NCI-H1694 (cell line): ENCODE measurements around the gene MPG.

Experiments
- DNase-seq: peaks from one replicate; lab custom pipeline; 2025; lab: John Stamatoyannopoulos, UW

Gene MPG

DNA sequence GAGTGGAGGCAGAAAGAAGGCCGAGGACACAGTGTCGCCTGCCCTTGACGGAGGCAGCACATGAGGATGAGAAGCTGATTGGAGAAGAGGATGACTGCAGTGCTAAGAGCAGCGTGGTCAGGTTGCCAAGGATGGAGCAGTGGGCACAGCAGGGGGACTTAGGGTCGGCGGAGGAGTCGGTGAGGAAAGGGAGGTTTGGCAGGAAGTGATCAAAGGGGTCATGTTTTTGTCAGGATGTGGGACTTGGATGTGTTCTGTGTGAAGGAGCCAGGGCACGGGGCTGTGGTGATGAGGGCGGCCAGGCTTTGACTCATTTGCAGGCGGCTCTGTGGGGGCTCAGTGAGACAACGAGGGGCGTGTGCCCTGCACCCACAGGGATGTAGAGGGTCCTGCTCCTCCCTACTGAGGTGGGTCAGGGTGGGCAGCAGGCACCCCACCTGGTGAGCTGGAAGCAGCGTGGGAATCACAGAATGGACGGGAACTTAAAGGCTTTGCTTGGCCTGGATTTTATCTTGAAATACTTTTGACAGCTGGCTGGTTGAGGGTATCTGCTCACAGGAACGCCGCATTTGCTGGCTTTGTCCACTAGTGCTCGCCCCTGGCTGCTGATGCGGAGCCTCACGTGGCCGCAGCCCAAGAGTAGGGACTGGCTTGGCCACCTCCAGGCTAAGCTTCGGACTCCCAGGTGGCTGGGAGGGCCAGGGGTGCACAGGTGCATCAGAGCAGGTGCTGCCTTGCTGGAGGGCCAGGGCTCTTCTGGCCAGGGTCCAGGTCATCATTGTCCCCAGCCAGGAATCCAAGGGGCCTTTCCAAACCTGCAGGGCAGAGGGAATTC, 6.0 kb downstream of the MPG start:
- DNase-seq = no peak

GRCh38 chr16:84718-85406, 6.8 kb downstream of the MPG start:
- DNase-seq = no peak

DNA sequence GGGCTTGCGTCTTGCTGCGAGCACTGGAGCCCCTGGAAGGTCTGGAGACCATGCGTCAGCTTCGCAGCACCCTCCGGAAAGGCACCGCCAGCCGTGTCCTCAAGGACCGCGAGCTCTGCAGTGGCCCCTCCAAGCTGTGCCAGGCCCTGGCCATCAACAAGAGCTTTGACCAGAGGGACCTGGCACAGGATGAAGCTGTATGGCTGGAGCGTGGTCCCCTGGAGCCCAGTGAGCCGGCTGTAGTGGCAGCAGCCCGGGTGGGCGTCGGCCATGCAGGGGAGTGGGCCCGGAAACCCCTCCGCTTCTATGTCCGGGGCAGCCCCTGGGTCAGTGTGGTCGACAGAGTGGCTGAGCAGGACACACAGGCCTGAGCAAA, 7.4 kb downstream of the MPG start:
- DNase-seq = no peak

DNA sequence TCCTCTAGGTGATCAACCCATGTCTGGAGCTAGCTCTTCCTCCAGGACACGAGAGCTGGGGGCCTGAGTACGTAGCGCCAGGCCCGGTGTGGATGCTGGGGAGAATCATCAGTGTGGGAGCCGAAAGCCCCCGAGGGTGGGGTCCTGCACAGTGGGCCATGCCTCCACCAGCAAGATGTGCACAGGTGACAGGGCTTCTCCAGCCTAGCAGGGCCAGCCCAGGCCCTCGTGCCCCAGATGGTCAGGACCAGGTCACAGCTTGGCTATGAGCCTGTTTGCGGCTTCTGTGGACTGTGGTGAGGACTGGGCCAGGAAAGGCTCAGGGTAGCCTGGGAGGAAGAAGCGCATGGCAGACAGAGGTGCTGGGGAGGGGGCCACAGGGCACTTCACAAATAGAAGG, 7.8 kb downstream of the MPG start:
- no peak for DNase-seq

DNA sequence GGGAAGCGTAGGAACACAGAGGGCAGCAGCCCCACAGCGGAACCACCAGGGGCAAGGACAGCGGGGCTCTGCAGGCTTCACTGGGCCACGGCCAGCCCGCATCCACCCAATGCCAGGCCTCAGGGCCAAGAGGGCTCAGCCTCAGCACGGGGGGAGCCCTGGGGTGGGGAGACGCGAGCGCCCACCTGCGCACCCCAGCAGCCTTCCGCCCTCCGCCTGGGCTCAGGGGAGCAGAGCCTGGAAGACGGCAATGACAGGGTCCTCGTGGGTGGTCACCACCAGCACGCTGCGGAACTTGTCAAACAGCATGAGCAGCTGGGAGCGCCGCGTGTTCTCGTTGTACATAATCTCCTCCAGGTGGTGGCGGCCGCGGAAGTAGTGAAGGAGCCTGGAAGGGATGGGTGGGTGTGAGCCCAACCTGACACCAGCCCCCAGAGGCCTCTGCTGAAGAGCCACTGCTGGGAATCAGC, 8.5 kb downstream of the MPG start:
- DNase-seq = no peak

DNA sequence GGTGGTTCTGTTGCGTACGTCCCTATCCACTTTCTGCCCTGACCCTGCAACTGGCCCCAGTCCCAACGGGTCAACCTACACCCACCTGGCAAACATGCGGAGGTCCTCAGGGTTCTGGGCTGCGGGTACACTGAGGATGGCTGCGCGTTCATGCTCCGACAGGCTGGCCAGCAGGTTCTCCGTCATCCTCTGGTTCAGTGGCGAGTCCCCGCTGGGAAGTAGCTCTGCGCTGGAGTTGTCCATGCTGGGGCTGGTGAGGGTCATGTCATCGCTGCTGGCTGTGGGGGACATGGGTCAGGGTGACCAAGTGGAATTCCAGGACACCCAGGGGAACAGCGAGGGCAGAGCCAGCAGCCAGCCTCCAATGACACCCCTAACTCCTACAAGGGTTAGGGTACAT, 10.6 kb downstream of the MPG start:
- no peak for DNase-seq

DNA sequence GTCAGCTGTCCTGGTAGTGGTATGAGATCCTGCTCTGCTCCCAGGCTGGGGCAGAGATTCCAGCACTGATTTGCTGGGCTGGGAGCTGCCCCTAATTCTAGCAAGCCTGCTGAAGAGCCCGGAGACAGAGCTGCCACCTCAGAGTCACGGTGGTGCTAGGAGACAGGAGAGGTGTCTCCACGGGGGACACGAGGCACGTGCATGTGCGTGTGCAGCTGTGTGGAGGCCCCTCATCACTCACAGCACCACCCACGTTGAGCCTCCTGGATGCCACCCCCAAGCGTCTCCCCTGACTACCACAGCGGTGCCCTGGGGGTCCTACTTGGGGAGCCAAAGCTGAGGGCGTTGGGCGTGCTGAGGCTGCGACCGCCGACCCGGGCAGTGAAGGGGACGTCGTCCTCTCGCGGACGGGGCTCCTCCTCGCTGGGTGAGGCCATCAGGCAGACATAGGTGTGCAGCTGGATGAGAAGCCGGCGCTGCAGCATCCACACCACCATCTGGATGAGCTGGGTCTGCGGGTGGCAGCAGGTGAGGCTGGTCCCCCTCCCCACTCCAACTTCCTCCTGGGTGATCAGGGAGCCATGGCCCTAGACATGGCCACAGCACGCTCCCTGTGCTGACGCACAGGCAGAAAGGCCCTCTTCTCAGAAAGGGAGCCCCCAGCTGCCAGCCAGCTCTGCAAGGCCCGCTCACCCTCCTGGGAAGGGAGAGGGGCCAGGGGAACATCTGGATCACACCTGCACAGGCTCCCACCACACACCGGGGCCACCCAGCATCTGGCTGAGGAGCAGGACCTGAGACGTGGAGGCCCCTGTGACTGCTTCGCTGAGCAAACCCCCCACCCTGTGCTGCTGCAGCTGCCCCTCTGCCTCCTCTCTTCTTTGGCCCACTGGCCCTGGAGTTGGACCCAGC, 11.6 kb downstream of the MPG start:
- DNase-seq = no peak

- DNase-seq = peak; percentile 71
Measured at GRCh38 chr16:91484-91883, 13.5 kb downstream of the MPG start.

GRCh38 chr16:92431-93339, 14.7 kb downstream of the MPG start:
- peak; percentile 20 for DNase-seq

DNA sequence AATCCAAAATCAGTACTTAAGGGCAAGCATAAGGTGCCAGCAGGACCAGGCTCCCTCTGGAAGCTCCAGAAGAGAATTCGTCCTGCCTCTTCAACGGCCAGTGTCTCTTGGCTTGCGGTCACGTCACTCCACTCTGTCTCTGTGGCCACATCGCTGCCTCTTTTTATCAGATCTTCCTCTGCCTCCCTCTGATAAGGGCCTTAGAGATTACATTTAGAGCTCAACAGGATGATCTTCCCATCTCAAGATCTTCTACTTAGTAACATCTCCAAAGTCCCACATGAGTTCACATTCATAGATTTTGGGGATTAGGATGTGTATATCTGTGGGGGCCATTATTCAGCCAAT, 16.9 kb downstream of the MPG start:
- DNase-seq = no peak

DNA sequence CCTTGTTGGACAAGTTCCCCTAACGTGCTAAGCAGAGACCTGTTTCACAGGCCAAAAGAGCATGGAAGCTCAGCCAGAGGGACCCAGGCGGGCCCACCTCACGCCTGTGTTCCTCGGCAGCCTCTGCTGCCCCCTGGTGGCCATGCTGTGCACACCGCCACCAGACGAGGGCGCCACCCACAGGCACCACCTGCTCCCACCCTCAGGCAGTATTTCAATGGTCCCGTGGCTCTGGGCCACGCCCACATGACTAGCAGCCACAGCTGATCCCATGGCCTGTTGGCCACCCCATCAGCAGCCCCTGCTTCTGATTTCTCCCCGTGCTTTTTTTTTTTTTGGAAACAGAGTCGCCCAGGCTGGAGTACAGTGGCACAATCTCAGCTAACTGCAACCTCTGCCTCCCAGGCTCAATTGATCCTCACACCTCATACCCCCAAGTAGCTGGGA, 18.9 kb downstream of the MPG start:
- peak; percentile 63 for DNase-seq

GRCh38 chr16:97822-98221, 19.8 kb downstream of the MPG start:
- no peak for DNase-seq

- no peak for DNase-seq
Measured at GRCh38 chr16:100989-101388, 23.0 kb downstream of the MPG start.

DNA sequence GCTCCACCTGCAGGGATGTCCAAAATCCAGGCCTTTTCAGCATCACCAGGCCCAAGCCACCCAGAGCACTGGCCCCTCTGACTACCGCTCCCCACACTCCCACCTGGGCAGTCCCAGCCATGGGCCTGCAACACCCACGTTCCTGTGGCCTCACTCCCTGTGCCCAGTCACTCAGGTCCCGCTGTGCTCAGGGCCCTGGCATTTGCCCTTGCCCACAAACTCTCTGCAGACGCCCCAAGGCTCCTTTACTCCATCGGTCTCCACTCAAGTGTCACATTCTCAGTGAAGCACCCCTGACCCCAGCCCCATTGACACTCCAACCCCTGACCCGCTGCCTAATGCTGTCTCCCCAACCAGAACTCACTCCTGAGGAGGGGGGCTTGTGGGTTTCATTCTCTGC, 23.6 kb downstream of the MPG start:
- DNase-seq = no peak

DNA sequence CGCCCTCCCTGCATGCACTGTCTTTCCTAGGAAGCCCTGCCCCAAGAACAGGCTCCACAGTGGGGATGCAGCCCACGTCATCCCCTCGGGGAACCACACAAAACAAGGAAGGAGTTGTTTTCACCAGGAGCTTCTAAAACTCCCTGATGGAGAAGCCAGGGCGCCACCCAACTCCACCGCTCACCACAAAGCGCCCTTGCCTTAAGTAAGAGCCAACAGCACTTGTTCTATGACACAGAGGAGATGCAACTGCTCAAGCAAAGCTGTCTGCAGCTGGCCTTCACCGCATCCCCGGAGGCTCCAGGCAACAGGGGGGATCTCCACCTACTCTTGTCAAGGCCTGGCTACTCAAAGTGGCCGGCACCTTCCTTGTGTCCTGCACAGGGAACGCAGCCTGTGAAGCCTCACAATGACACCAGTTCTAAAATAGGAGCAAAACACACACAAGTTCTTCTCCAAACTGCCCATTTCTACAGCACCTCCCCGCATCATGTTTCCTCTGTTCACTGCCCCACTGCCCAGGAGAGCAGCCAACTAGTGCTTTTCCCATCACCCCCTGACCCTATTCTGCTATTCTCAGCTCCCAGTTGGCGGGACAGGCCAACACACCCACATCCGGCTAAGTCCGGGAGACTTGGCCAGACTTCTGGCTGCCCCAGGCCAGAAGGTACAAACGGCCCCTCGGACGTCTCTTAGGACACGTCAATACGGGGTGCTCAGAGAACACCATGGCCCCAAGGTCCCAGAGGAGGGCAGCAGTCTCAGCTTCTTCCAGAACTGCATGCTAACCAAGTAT, 24.2 kb downstream of the MPG start:
- no peak for DNase-seq

DNA sequence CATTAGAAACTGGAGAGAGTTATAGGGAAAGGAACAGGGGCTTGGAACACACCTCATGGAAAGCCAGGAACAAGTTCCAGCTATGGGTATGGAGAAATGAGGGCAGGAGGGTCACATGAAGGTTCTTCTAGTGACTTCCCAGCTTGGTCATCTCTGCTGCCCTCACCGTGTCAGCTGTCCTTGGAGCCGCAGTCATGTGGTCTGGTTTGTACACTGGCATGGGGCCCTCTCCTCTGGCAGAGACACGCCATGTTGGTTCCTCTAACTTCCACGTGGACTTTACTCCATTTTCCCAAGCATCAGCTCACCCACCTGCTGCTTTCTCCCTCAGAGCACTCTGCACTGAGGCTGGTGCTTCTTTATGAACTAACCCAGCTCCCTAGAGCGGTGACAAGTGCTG, 26.3 kb downstream of the MPG start:
- no peak for DNase-seq

DNA sequence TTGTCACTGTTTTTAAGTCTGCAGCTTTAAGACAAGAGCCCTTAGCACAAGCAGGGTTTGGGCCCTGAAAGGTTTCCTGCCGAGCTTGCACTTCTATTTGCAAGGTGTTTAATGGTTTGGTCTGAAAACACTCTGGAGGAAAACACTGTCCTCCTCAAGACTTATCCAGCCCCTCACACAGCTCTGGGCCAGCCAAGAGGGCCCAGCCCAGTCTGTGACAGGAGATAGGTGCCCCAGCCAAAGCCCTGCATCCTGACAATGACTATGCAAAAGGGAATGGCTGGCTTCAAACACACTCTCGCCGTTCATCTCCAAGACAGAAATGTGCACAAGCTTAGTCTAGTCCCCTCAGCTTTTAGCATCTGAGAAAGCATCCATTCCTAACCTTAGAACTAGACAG, 26.9 kb downstream of the MPG start:
- no peak for DNase-seq

DNA sequence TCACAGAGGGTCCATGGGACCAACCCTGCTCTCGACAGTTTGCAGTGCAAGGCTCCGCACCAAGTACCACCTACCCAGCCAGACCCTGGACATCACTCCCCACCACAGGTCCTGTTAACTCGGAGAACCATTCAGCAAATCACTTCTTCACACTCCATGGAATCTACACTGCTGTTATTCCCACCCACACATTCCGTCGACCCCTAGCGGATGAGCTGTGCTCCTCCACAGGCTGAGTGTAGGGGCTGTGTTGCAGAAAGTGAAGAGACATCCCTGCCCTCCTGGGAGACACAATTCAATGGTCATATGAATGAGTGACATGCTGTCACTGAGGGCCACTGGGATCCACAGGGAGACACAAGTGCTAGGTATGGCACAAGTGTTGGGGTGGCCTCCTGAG, 27.5 kb downstream of the MPG start:
- no peak for DNase-seq

DNA sequence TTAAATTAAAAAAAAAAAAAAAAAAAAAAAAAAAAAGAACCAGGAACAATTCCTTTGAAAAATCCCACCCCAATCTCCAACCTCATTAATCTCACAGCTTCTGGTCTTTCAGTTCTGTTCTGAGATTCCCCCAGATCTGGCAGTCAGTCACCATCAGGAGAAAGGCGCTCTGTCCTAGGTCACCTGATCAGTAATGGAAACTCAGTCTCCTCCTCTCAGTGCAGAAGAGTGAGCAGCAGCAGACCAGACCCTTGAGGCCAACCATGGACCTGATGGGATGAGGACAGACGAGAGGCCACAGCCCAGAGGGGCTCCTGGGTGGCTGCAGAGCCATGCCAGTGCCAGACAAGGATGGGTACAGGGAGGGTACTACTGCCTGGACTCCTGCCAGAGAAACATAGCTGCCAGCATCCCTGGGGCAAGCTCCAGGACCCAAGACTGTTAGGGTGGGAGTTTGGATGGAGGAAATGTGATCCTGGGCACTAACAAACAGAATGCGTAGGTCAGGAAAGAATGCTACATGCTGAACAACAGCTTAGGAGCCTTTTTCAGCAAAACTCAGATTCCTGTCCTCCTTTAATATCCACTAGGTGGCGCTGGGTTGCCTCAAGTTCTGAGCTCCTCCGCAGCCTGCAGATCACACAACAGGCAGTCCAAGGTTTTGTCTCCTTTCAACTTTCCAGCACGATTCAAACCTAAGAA, 28.7 kb downstream of the MPG start:
- DNase-seq = peak; percentile 56
